OCI-LY7 (cell line): Measurements from ENCODE around the gene FOSB. TPM values are rescaled to one million over a fixed set of nuclear protein-coding genes. Genes with fewer than 3 reads are reported as not detected.

Experiments used
- BruUV-seq: library from RNA; stranded (reverse); fragments of 400-500 nt; replicated peaks from 2 replicates; lab custom pipeline; 2021; lab: Mats Ljungman, UMichigan
- CTCF ChIA-PET: fragments of 300-600 bp; sonication (Branson Sonifier 250); formaldehyde crosslinking; loops from one replicate; lab custom pipeline; 2022; ENCODE audit warnings: antibody characterized with exemption; ENCODE audit not compliant: unreplicated experiment; lab: Charles Lee
- POLR2A ChIA-PET: fragments of 300-600 bp; sonication (Branson Sonifier 250); formaldehyde crosslinking; loops from one replicate; lab custom pipeline; 2022; ENCODE audit warnings: antibody characterized with exemption; lab: Charles Lee
- DNase-seq: peaks from one replicate; pipeline ENCODE4 v3.0.0-alpha.2; 2015; ENCODE audit warnings: low spot score
- H2AFZ ChIP-seq: fragments of 200-600 bp; sonication (generic), shearing (Covaris generic); 2 replicates; pipeline ENCODE4 v1.6.1; 2014; ENCODE audit warnings: mild to moderate bottlenecking, antibody characterized with exemption, low read length, moderate library complexity
- H3K27ac ChIP-seq: fragments of 200-600 bp; sonication (generic); 2 replicates; pipeline ENCODE4 v1.5.1; 2014; ENCODE audit warnings: mixed run types, low read depth, mild to moderate bottlenecking, moderate library complexity, low read length, inconsistent platforms; ENCODE audit not compliant: poor library complexity, severe bottlenecking
- H3K36me3 ChIP-seq: fragments of 200-600 bp; sonication (generic); 2 replicates; pipeline ENCODE4 v1.6.1; 2014; ENCODE audit warnings: mild to moderate bottlenecking, antibody characterized with exemption, low read length, moderate library complexity, mixed read lengths; ENCODE audit not compliant: insufficient read depth
- H3K4me1 ChIP-seq: fragments of 200-600 bp; sonication (generic); 2 replicates; pipeline ENCODE4 v1.5.1; 2014; ENCODE audit warnings: mild to moderate bottlenecking, low read length; ENCODE audit not compliant: insufficient read depth, poor library complexity, severe bottlenecking
- H3K4me2 ChIP-seq: fragments of 200-600 bp; sonication (generic); 2 replicates; pipeline ENCODE4 v1.6.1; 2014; ENCODE audit warnings: mild to moderate bottlenecking, low read length
- H3K4me3 ChIP-seq: fragments of 200-600 bp; sonication (generic); 2 replicates; pipeline ENCODE4 v1.5.1; 2014; ENCODE audit warnings: mild to moderate bottlenecking, low read depth, low read length; ENCODE audit not compliant: poor library complexity, severe bottlenecking
- H3K79me2 ChIP-seq: fragments of 200-600 bp; sonication (generic); 2 replicates; pipeline ENCODE4 v1.6.1; 2016; ENCODE audit warnings: low read depth, mild to moderate bottlenecking, low read length, moderate library complexity, mixed read lengths; ENCODE audit not compliant: insufficient read depth
- H3K9me2 ChIP-seq: fragments of 200-600 bp; sonication (generic); 2 replicates; pipeline ENCODE4 v1.6.1; 2016; ENCODE audit warnings: mild to moderate bottlenecking, low read length, mixed read lengths; ENCODE audit not compliant: insufficient read depth
- H3K9me3 ChIP-seq: fragments of 200-600 bp; sonication (generic); 2 replicates; pipeline ENCODE4 v1.6.1; 2014; ENCODE audit warnings: mild to moderate bottlenecking, mixed run types, low read length, mixed read lengths
- H4K20me1 ChIP-seq: fragments of 200-600 bp; sonication (generic); 2 replicates; pipeline ENCODE4 v1.6.1; 2014; ENCODE audit warnings: mild to moderate bottlenecking, antibody characterized with exemption, low read length, moderate library complexity, mixed read lengths; ENCODE audit not compliant: insufficient read depth
- EZH2phosphoT487 ChIP-seq: fragments of 200-600 bp; sonication (generic); IDR thresholded peaks from 2 replicates; pipeline ENCODE4 v1.6.1; 2018; ENCODE audit warnings: low read depth, borderline replicate concordance, mild to moderate bottlenecking, mixed run types, antibody characterized with exemption, low read length, moderate library complexity, mixed read lengths
- intact Hi-C: fragments of 100-400 bp; cut with micrococcal nuclease; formaldehyde crosslinking; loops from one replicate; pipeline ENCODE4 v1.10.0; 2022; ENCODE audit not compliant: unreplicated experiment
- total RNA-seq, 2 experiments: library from RNA; depleted of rRNA in 1 of 2; stranded (reverse); fragments of >200 nt in 1 of 2; shearing (Covaris generic) in 1 of 2; gene quantifications; 2 replicates each; pipeline ENCODE4 v1.2.3, GENCODE V29; 2014 to 2022
- TF ChIP-seq, protein P1 (sequence below): fragments of 200-600 bp; sonication (generic); conservative IDR thresholded peaks from 2 replicates; pipeline ENCODE4 v1.5.1; 2014; ENCODE audit warnings: mild to moderate bottlenecking, antibody characterized with exemption, low read length, moderate library complexity, mixed read lengths

The FOSB gene
- total RNA-seq, 2 experiments from 2014 or later = 2.3 to 2.4 TPM

DNA sequence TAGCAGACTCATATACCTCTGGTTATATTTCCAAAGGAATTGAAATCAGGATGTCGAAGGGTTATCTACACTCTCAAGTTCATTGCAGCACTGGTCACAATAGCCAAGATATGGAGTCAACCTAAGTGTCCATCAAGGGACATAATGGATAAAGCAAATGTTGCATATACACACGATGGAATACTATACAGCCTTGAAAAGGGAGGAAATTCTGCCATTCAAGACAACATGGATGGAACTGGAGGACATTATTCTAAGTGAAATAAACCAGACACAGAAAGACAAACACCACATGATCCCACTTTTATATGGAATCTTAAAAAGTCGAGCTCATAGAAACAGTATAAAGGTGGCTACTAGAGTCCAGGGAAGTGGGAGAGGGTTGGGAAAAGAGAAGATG is 30.5 kb upstream of the FOSB start:
- Histone ChIP-seq H3K36me3 (no peaks in the 10 kb centered on the region), H3K4me1 (peaks cover 14% of the 10 kb centered on the region), H3K4me3 (no peak overlapping the region), H3K9me2 (no peaks in the 10 kb centered on the region), H3K9me3 (peaks cover 3% of the 10 kb centered on the region; the same call in 1 of the 2 replicates), H3K27ac (no peak overlapping the region), H4K20me1 (no peaks in the 10 kb centered on the region), H2AFZ (no peak overlapping the region), H3K79me2 (no peaks in the 10 kb centered on the region), H3K4me2 (no peak overlapping the region)
- no TSS peak for BruUV-seq
- TF ChIP-seq, protein P1, sequence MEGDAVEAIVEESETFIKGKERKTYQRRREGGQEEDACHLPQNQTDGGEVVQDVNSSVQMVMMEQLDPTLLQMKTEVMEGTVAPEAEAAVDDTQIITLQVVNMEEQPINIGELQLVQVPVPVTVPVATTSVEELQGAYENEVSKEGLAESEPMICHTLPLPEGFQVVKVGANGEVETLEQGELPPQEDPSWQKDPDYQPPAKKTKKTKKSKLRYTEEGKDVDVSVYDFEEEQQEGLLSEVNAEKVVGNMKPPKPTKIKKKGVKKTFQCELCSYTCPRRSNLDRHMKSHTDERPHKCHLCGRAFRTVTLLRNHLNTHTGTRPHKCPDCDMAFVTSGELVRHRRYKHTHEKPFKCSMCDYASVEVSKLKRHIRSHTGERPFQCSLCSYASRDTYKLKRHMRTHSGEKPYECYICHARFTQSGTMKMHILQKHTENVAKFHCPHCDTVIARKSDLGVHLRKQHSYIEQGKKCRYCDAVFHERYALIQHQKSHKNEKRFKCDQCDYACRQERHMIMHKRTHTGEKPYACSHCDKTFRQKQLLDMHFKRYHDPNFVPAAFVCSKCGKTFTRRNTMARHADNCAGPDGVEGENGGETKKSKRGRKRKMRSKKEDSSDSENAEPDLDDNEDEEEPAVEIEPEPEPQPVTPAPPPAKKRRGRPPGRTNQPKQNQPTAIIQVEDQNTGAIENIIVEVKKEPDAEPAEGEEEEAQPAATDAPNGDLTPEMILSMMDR = no peak
- TF ChIP-seq EZH2phosphoT487 = no peak
- no peak for DNase-seq
- ChIA-PET POLR2A (no interaction called here), CTCF (no interaction called here)
- intact Hi-C loops = no loop called here

DNA sequence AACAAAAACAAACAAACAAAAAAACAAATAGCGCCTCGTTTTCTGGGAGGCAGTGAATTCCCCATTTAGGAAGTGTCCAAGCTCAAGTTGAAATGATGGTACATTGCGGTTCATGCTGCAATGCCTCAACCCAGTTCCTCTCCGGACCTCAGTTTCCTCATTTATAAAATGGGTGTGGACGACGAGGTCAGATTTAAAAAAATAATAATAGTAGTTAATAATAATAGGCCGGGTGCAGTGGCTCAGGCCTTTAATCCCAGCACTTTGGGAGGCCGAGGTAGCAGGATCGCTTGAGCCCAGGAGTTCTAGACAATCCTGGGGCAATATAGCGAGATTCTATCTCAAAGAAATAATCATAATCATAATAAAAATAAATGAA is 28.6 kb upstream of the FOSB start:
- peak overlapping the region; percentile 69 for H3K4me3 ChIP-seq
- H2AFZ ChIP-seq = peak overlapping the region; percentile 42; the same call in 1 of the 2 replicates
- ChIA-PET POLR2A (interaction anchor here (0.6 to 2.0 kb wide), 3 partner anchors 39 to 42 kb away, joined by 3 to 6 read pairs (median 3); no protein-coding TSS in a partner anchor), CTCF (interaction anchor here (0.8 to 1.2 kb wide), 3 partner anchors 36 to 46 kb away, joined by 3 to 6 read pairs (median 5); no protein-coding TSS in a partner anchor)
- no peaks in the 10 kb centered on the region for H3K9me2 ChIP-seq
- no peak for TF ChIP-seq EZH2phosphoT487
- TF ChIP-seq, protein P1 = no peak
- no peaks in the 10 kb centered on the region for H3K36me3 ChIP-seq
- H3K4me1 ChIP-seq = peaks cover 32% of the 10 kb centered on the region
- H4K20me1 ChIP-seq = no peaks in the 10 kb centered on the region
- intact Hi-C loops = loop anchor here (1.0 kb wide), 1 partner anchor 39 kb away; no protein-coding TSS in a partner anchor
- no peak for DNase-seq
- H3K27ac ChIP-seq = peak overlapping the region; percentile 58
- peak overlapping the region; percentile 67 for H3K4me2 ChIP-seq
- H3K9me3 ChIP-seq = peaks cover 3% of the 10 kb centered on the region; the same call in 1 of the 2 replicates
- BruUV-seq = no TSS peak
- no peaks in the 10 kb centered on the region for H3K79me2 ChIP-seq
